IMR-90 (cell line): ENCODE results near the gene STING1. TPM values are rescaled to one million over a fixed set of nuclear protein-coding genes. Genes with fewer than 3 reads are reported as not detected.
"Not testable (repeated sequence)": the region's sequence is repeated elsewhere in the genome, so short reads cannot be mapped to it uniquely, and the experiment has no call there.

ENCODE experiments used
- ATAC-seq: fragments of 200-7000 bp; cut with Tn5 transposase; 2 replicates; pipeline ENCODE4 v1.9.1; 2020; ENCODE audit warnings: low read depth, mild to moderate bottlenecking, moderate library complexity
- BruUV-seq: library from RNA; stranded (reverse); fragments of 400-500 nt; replicated peaks from 2 replicates; lab custom pipeline; 2021; lab: Mats Ljungman, UMichigan
- CTCF ChIA-PET: fragments of 300-600 bp; formaldehyde crosslinking; extraction: SDS; loops from one replicate; lab custom pipeline; 2021; ENCODE audit warnings: antibody characterized with exemption; lab: Yijun Ruan, JAX
- POLR2A ChIA-PET: fragments of 300-600 bp; sonication (Branson Sonifier 250); formaldehyde crosslinking; loops from one replicate; lab custom pipeline; 2022; ENCODE audit warnings: antibody characterized with exemption; ENCODE audit not compliant: unreplicated experiment; lab: Charles Lee
- DNase-seq: peaks from one replicate; pipeline ENCODE4 v3.0.0; 2013
- H2AFZ ChIP-seq: replicated peaks from 2 replicates; pipeline ENCODE3; 2013; ENCODE audit warnings: low read length, mild to moderate bottlenecking; ENCODE audit not compliant: poor library complexity
- H2AK5ac ChIP-seq: 2 replicates; pipeline ENCODE4 v1.6.1; 2013; ENCODE audit warnings: low read depth, low read length, inconsistent platforms
- H2AK9ac ChIP-seq: replicated peaks from 2 replicates; pipeline ENCODE3; 2013; ENCODE audit warnings: mild to moderate bottlenecking, low read depth, low read length, moderate library complexity; ENCODE audit not compliant: poor library complexity
- H2BK120ac ChIP-seq: 2 replicates; pipeline ENCODE4 v1.6.1; 2013; ENCODE audit warnings: low read depth, low read length, inconsistent platforms
- H2BK15ac ChIP-seq: 3 replicates; pipeline ENCODE4 v1.6.1; 2013; ENCODE audit warnings: low read depth, low read length, inconsistent platforms
- H2BK20ac ChIP-seq: 2 replicates; pipeline ENCODE4 v1.6.1; 2013; ENCODE audit warnings: low read depth, mild to moderate bottlenecking, inconsistent platforms, low read length, moderate library complexity
- H2BK5ac ChIP-seq: 2 replicates; pipeline ENCODE4 v1.6.1; 2013; ENCODE audit warnings: mild to moderate bottlenecking, low read depth, low read length, inconsistent platforms; ENCODE audit not compliant: poor library complexity, severe bottlenecking
- H3K14ac ChIP-seq: replicated peaks from 2 replicates; pipeline ENCODE4 v1.6.1; 2013; ENCODE audit warnings: low read depth, low read length, inconsistent platforms
- H3K18ac ChIP-seq: 2 replicates; pipeline ENCODE4 v1.6.1; 2013; ENCODE audit warnings: low read depth, low read length, control low read depth
- H3K23ac ChIP-seq: 2 replicates; pipeline ENCODE4 v1.6.1; 2013; ENCODE audit warnings: low read depth, low read length, inconsistent platforms
- H3K27ac ChIP-seq: 2 replicates; pipeline ENCODE4 v1.5.1; 2013; ENCODE audit warnings: mild to moderate bottlenecking, control low read depth, low read length; ENCODE audit not compliant: insufficient read depth
- H3K27me3 ChIP-seq: 2 replicates; pipeline ENCODE4 v1.6.1; 2013; ENCODE audit warnings: low read length; ENCODE audit not compliant: control insufficient read depth, insufficient read depth
- H3K36me3 ChIP-seq: 2 replicates; pipeline ENCODE4 v1.6.1; 2013; ENCODE audit warnings: low read length, mixed read lengths; ENCODE audit not compliant: control insufficient read depth, insufficient read depth
- H3K4ac ChIP-seq: 2 replicates; pipeline ENCODE4 v1.6.1; 2013; ENCODE audit warnings: low read depth, low read length, inconsistent platforms
- H3K4me1 ChIP-seq: 2 replicates; pipeline ENCODE4 v1.6.1; 2013; ENCODE audit warnings: low read length, mixed read lengths; ENCODE audit not compliant: control insufficient read depth, insufficient read depth
- H3K4me2 ChIP-seq: 2 replicates; pipeline ENCODE4 v1.6.1; 2013; ENCODE audit warnings: low read depth, mild to moderate bottlenecking, control low read depth, low read length, moderate library complexity
- H3K4me3 ChIP-seq: 2 replicates; pipeline ENCODE4 v1.5.1; 2013; ENCODE audit warnings: low read depth, mild to moderate bottlenecking, control low read depth, low read length, moderate library complexity; ENCODE audit not compliant: insufficient read depth
- H3K56ac ChIP-seq: 2 replicates; pipeline ENCODE4 v1.6.1; 2013; ENCODE audit warnings: low read length, inconsistent platforms; ENCODE audit not compliant: insufficient read depth; ENCODE audit errors: extremely low read depth
- H3K79me1 ChIP-seq, 2 experiments: 2 replicates each; pipeline ENCODE4 v1.6.1; 2013; ENCODE audit warnings: low read length in 2 of 2, inconsistent platforms in 1 of 2, low read depth in 1 of 2
- H3K9ac ChIP-seq: 2 replicates; pipeline ENCODE4 v1.6.1; 2013; ENCODE audit warnings: low read depth, low read length, control low read depth
- H3K9me1 ChIP-seq: 2 replicates; pipeline ENCODE4 v1.6.1; 2013; ENCODE audit warnings: low read length, inconsistent platforms; ENCODE audit not compliant: insufficient read depth
- H3K9me3 ChIP-seq: 2 replicates; pipeline ENCODE4 v1.6.1; 2013; ENCODE audit warnings: low read length; ENCODE audit not compliant: control insufficient read depth, insufficient read depth
- H4K20me1 ChIP-seq: 2 replicates; pipeline ENCODE4 v1.6.1; 2013; ENCODE audit warnings: low read length, inconsistent platforms; ENCODE audit not compliant: insufficient read depth
- H4K5ac ChIP-seq: 2 replicates; pipeline ENCODE4 v1.6.1; 2013; ENCODE audit warnings: mild to moderate bottlenecking, low read depth, low read length, control low read depth
- H4K8ac ChIP-seq, 2 experiments: 2 replicates each; pipeline ENCODE4 v1.6.1; 2013; ENCODE audit warnings: low read depth in 2 of 2, low read length in 2 of 2, control low read depth in 1 of 2, inconsistent platforms in 1 of 2
- H4K91ac ChIP-seq: 2 replicates; pipeline ENCODE4 v1.6.1; 2013; ENCODE audit warnings: low read depth, low read length, inconsistent platforms; ENCODE audit not compliant: insufficient read depth
- CEBPB ChIP-seq: IDR thresholded peaks from 2 replicates; pipeline ENCODE4 v1.6.1; 2012; ENCODE audit warnings: low read depth, low read length, improper control_type of control experiment
- NFE2L2 ChIP-seq: fragments of 150-350 bp; IDR thresholded peaks from 2 replicates; pipeline ENCODE4 v1.6.1; 2016; ENCODE audit warnings: low read depth, mild to moderate bottlenecking, low read length
- RCOR1 ChIP-seq: IDR thresholded peaks from 2 replicates; pipeline ENCODE4 v1.6.1; 2012; ENCODE audit warnings: mild to moderate bottlenecking, low read length, improper control_type of control experiment; ENCODE audit not compliant: insufficient replicate concordance
- USF2 ChIP-seq: fragments of 150-350 bp; IDR thresholded peaks from 2 replicates; pipeline ENCODE4 v1.6.1; 2017; ENCODE audit warnings: mild to moderate bottlenecking, antibody characterized with exemption, low read length, low read depth
- WGBS, 2 experiments: methylation state at CpG; one replicate each; pipeline versions ENCODE4 v1.1.5 to v1.1.7; 2013; ENCODE audit warnings: missing lambda C conversion rate in 2 of 2; ENCODE audit not compliant: insufficient read length in 1 of 2; ENCODE audit errors: extremely low coverage in 2 of 2; 5-methylcytosine and 5-hydroxymethylcytosine counted together
- dilution Hi-C: fragments of 300-500 bp; cut with HindIII; formaldehyde crosslinking; loops from one replicate; pipeline ENCODE4 v1.14.3; 2018; ENCODE audit warnings: low sequenced_read_pairs; ENCODE audit not compliant: unreplicated experiment
- in situ Hi-C: fragments of 300-500 bp; cut with MboI; formaldehyde crosslinking; loops from 3 replicates; pipeline ENCODE4 v1.14.3; 2019; ENCODE audit warnings: low sequenced_read_pairs, inconsistent platforms, mixed read lengths
- intact Hi-C: fragments of 100-400 bp; cut with micrococcal nuclease; formaldehyde crosslinking; loops from 2 replicates; pipeline ENCODE4 v1.10.0; 2022
- polyA plus RNA-seq, 3 experiments: library from polyadenylated mRNA; depleted of rRNA; stranded (reverse); fragments of >200 nt; gene quantifications; 2 replicates each; pipeline ENCODE4 v1.2.3, GENCODE V29; 2012; ENCODE audit warnings: low replicate concordance in 1 of 3
- total RNA-seq: library from RNA; depleted of rRNA; stranded (reverse); fragments of >200 nt; gene quantifications from 2 replicates; pipeline ENCODE4 v1.2.3, GENCODE V29; 2012

The STING1 gene
- total and polyA plus RNA-seq, 2 of the 4 experiments (the other 2 are of a cell fraction), result 18.6 to 63.5 TPM

- TF ChIP-seq RCOR1 (no peak), CEBPB (no peak), NFE2L2 (no peak), USF2 (no peak)
- POLR2A ChIA-PET, result no interaction called here
These were observed 49.2 kb upstream of the STING1 start for GRCh38 chr5:139531772-139532169.

GRCh38 chr5:139530079-139530478 lies 47.5 kb upstream of the STING1 start:
- H3K4me2 ChIP-seq, H3K27me3 ChIP-seq, H3K23ac ChIP-seq, H2AFZ ChIP-seq, in situ Hi-C loops, POLR2A ChIA-PET, dilution Hi-C loops, H2BK15ac ChIP-seq, BruUV-seq, H2BK120ac ChIP-seq, H3K4me3 ChIP-seq, H3K56ac ChIP-seq, H3K4ac ChIP-seq, H3K14ac ChIP-seq, H3K9ac ChIP-seq, H4K8ac ChIP-seq, H3K9me3 ChIP-seq, H2BK5ac ChIP-seq, H3K36me3 ChIP-seq, H3K9me1 ChIP-seq, ATAC-seq, H3K79me1 ChIP-seq, H3K18ac ChIP-seq, H4K20me1 ChIP-seq, H2AK9ac ChIP-seq, DNase-seq, H3K27ac ChIP-seq, H2BK20ac ChIP-seq, H2AK5ac ChIP-seq, intact Hi-C loops, H4K91ac ChIP-seq, H4K5ac ChIP-seq, H3K4me1 ChIP-seq: not testable (repeated sequence)
- CTCF ChIA-PET, result interaction anchor here (0.6 kb wide), 1 partner anchor 63 kb away, joined by 3 read pairs; no protein-coding TSS in a partner anchor
- no CpG with 5 or more reads among the region's 2 CpGs for WGBS, 2 experiments

More at GRCh38 chr5:139531772-139532169, 49.2 kb upstream of the STING1 start:
- Histone ChIP-seq H4K8ac (no peak overlapping the region), H2BK120ac (no peak overlapping the region), H3K27me3 (no peaks in the 10 kb centered on the region), H3K9me1 (no peaks in the 10 kb centered on the region), H3K18ac (no peak overlapping the region), H2AFZ (no peak overlapping the region), H2BK20ac (no peak overlapping the region), H3K9ac (no peak overlapping the region), H3K9me3 (no peaks in the 10 kb centered on the region), H3K27ac (no peak overlapping the region), H3K4ac (no peak overlapping the region), H3K14ac (no peak overlapping the region), H3K36me3 (no peaks in the 10 kb centered on the region), H4K5ac (no peak overlapping the region), H2BK15ac (no peak overlapping the region), H3K4me3 (no peak overlapping the region), H4K20me1 (no peaks in the 10 kb centered on the region), H2BK5ac (no peak overlapping the region), H3K4me1 (no peaks in the 10 kb centered on the region), H3K4me2 (no peak overlapping the region), H3K79me1 (no peaks in the 10 kb centered on the region), H4K91ac (no peak overlapping the region), H3K23ac (no peak overlapping the region), H2AK9ac (no peak overlapping the region), H3K56ac (no peak overlapping the region), H2AK5ac (no peak overlapping the region)
- in situ Hi-C loops (no loop called here), intact Hi-C loops (no loop called here), dilution Hi-C loops (no loop called here)
- 60% methylated on average over 1 of the region's 3 CpGs; no CpG with 5 or more reads in 1 of the 2 experiments for WGBS, 2 experiments
- CTCF ChIA-PET, result interaction anchor here (0.6 kb wide), 1 partner anchor 14 kb away, joined by 3 read pairs; no protein-coding TSS in a partner anchor
- BruUV-seq, result no TSS peak
- ATAC-seq (no peak), DNase-seq (no peak)
